MCF 10A (cell line): Measurements from ENCODE around the gene PLIN3. TPM values are rescaled to one million over a fixed set of nuclear protein-coding genes. Genes with fewer than 3 reads are reported as not detected.
"Not testable (repeated sequence)": the region's sequence is repeated elsewhere in the genome, so short reads cannot be mapped to it uniquely, and the experiment has no call there.

ENCODE experiments used
- BruUV-seq: library from RNA; stranded (reverse); fragments of 400-500 nt; replicated peaks from 2 replicates; lab custom pipeline; 2021; lab: Mats Ljungman, UMichigan
- CTCF ChIA-PET: fragments of 300-600 bp; sonication (Branson Sonifier 250); formaldehyde crosslinking; extraction: SDS; loops from one replicate; lab custom pipeline; 2021; ENCODE audit warnings: antibody characterized with exemption, inconsistent platforms; lab: Yijun Ruan, JAX
- POLR2A ChIA-PET: fragments of 300-600, 350-650 bp; sonication (Branson Sonifier 250); formaldehyde crosslinking; extraction: SDS; loops from one replicate; lab custom pipeline; 2020; ENCODE audit warnings: antibody characterized with exemption, inconsistent platforms; lab: Yijun Ruan, JAX
- DNase-seq: peaks from one replicate; pipeline ENCODE4 v3.0.0-alpha.2; 2018; ENCODE audit not compliant: unreplicated experiment
- H3K27ac Mint-ChIP-seq: one replicate; pipeline ENCODE4 v1.8.0; 2022; ENCODE audit warnings: mild to moderate bottlenecking, low read depth, mixed read lengths; ENCODE audit not compliant: unreplicated experiment
- H3K27me3 Mint-ChIP-seq: one replicate; pipeline ENCODE4 v1.8.0; 2022; ENCODE audit warnings: mixed read lengths; ENCODE audit not compliant: insufficient read depth, unreplicated experiment
- H3K36me3 Mint-ChIP-seq: one replicate; pipeline ENCODE4 v1.8.0; 2022; ENCODE audit warnings: mild to moderate bottlenecking, moderate library complexity, mixed read lengths; ENCODE audit not compliant: insufficient read depth, unreplicated experiment
- H3K4me1 Mint-ChIP-seq: one replicate; pipeline ENCODE4 v1.8.0; 2022; ENCODE audit warnings: mixed read lengths; ENCODE audit not compliant: insufficient read depth, unreplicated experiment
- H3K4me3 Mint-ChIP-seq: one replicate; pipeline ENCODE4 v1.8.0; 2022; ENCODE audit warnings: mild to moderate bottlenecking, moderate library complexity, mixed read lengths; ENCODE audit not compliant: unreplicated experiment
- H3K9me3 Mint-ChIP-seq: one replicate; pipeline ENCODE4 v1.8.0; 2022; ENCODE audit warnings: mixed read lengths; ENCODE audit not compliant: unreplicated experiment
- intact Hi-C: fragments of 100-400 bp; cut with micrococcal nuclease; formaldehyde crosslinking; loops from 2 replicates; pipeline ENCODE4 v1.14.1; 2022
- total RNA-seq: library from RNA; stranded (reverse); gene quantifications from 2 replicates; pipeline ENCODE4 v1.2.3, GENCODE V29; 2022
- TF ChIP-seq, protein P1 (sequence below): fragments of 200-600 bp; IDR thresholded peaks from one replicate; pipeline ENCODE4 v1.8.0; 2022; ENCODE audit warnings: antibody characterized with exemption, mild to moderate bottlenecking; ENCODE audit not compliant: unreplicated experiment

Gene PLIN3
- total RNA-seq, 1 experiment from 2014 or later: 64.3 TPM

DNA sequence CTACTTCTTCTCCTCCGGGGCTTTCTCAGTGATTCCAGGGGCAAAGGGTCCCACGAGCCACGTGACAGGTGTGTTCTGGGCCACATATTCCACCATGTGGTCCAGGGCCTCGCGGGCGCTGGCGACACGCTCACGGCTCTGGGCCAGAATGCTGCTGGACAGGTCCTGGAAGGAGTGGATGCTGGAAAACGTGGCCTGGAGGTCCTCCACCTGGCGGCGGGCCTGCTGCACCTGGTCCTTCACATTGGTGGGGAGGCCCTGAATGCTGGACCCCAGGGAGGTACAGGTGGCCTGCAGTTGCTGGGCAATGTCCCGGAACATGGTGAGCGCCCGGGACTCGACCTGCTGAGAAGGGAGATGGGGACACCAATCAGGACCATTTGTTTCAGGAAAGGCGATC, 28.3 kb downstream of the PLIN3 start:
- H3K9me3 Mint-ChIP-seq: no peaks in the 10 kb centered on the region
- DNase-seq: no peak
- intact Hi-C loops: no loop called here
- no peak overlapping the region for H3K27ac Mint-ChIP-seq
- peaks cover 71% of the 10 kb centered on the region for H3K36me3 Mint-ChIP-seq
- TF ChIP-seq, protein P1, sequence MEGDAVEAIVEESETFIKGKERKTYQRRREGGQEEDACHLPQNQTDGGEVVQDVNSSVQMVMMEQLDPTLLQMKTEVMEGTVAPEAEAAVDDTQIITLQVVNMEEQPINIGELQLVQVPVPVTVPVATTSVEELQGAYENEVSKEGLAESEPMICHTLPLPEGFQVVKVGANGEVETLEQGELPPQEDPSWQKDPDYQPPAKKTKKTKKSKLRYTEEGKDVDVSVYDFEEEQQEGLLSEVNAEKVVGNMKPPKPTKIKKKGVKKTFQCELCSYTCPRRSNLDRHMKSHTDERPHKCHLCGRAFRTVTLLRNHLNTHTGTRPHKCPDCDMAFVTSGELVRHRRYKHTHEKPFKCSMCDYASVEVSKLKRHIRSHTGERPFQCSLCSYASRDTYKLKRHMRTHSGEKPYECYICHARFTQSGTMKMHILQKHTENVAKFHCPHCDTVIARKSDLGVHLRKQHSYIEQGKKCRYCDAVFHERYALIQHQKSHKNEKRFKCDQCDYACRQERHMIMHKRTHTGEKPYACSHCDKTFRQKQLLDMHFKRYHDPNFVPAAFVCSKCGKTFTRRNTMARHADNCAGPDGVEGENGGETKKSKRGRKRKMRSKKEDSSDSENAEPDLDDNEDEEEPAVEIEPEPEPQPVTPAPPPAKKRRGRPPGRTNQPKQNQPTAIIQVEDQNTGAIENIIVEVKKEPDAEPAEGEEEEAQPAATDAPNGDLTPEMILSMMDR: no peak
- ChIA-PET POLR2A (no interaction called here), CTCF (interaction anchor here (1.0 to 1.2 kb wide), 2 partner anchors 15 to 28 kb away, joined by 3 to 5 read pairs; no protein-coding TSS in a partner anchor)
- BruUV-seq: no TSS peak
- H3K27me3 Mint-ChIP-seq: no peaks in the 10 kb centered on the region
- no peak overlapping the region for H3K4me3 Mint-ChIP-seq
- no peaks in the 10 kb centered on the region for H3K4me1 Mint-ChIP-seq

DNA sequence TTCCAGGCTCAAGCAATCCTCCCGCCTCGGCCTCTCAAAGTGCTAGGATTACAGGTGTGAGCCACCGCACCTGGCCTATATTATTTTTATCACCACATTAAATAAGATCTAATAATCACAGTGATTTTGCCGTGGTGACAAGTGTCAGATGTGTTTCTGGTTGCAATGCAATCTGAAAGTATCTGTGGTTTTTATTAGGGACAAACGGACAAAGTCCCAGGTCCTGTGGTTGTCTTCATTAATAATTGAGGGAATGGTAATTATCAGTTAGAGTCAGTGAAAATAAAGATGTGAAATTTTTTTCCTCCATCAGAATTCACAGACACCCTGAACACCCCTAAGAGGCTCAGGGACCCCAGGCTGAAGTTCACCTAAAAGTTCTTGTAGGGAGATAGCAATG, 34.7 kb downstream of the PLIN3 start:
- CTCF ChIA-PET: interaction anchor here (0.6 to 0.7 kb wide), 2 partner anchors 20 to 22 kb away, joined by 3 to 5 read pairs; no protein-coding TSS in a partner anchor
- TF ChIP-seq, protein P1: no peak

DNA sequence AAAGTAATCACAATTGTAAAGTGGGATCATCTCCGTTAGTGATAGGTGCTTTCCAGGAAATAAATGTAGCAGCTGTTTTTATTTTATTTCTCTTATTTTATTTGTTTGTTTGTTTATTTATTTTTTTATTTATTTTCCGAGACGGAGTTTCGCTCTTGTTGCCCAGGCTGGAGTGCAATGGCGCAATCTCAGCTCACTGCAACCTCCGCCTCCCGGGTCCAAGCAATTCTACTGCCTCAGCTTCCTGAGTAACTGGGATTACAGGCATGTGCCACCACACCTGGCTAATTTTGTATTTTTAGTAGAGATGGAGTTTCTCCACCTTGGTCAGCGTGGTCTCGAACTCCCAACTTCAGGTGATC, 35.5 kb downstream of the PLIN3 start:
- peak overlapping the region; percentile 94 for H3K27ac Mint-ChIP-seq
- H3K4me1 Mint-ChIP-seq, H3K27me3 Mint-ChIP-seq, intact Hi-C loops, H3K36me3 Mint-ChIP-seq, H3K9me3 Mint-ChIP-seq: not testable (repeated sequence)
- CTCF ChIA-PET: interaction anchor here (0.6 to 0.7 kb wide), 4 partner anchors 12 to 29 kb away, joined by 3 to 5 read pairs (median 4); no protein-coding TSS in a partner anchor
- BruUV-seq: TSS peak; percentile 96
- H3K4me3 Mint-ChIP-seq: peak overlapping the region; percentile 81
- peak; percentile 23 for DNase-seq
- POLR2A ChIA-PET: interaction anchor here (0.7 to 3.3 kb wide), 11 partner anchors 10 to 791 kb away, joined by 3 to 23 read pairs (median 4); partner anchors contain the start of genes HDGFL2, PLIN3 and SAFB2

More for the DNA sequence above, 34.7 kb downstream of the PLIN3 start:
- peaks cover 13% of the 10 kb centered on the region for H3K36me3 Mint-ChIP-seq
- no peak overlapping the region for H3K27ac Mint-ChIP-seq
- no TSS peak for BruUV-seq
- H3K4me1 Mint-ChIP-seq: peaks cover 9% of the 10 kb centered on the region
- intact Hi-C loops: no loop called here
- POLR2A ChIA-PET: interaction anchor here (1.0 to 3.3 kb wide), 3 partner anchors 13 to 108 kb away, joined by 4 to 22 read pairs (median 5); partner anchors contain the start of gene PLIN3
- H3K9me3 Mint-ChIP-seq: no peaks in the 10 kb centered on the region
- H3K4me3 Mint-ChIP-seq: no peak overlapping the region
- DNase-seq: no peak
- H3K27me3 Mint-ChIP-seq: no peaks in the 10 kb centered on the region

DNA sequence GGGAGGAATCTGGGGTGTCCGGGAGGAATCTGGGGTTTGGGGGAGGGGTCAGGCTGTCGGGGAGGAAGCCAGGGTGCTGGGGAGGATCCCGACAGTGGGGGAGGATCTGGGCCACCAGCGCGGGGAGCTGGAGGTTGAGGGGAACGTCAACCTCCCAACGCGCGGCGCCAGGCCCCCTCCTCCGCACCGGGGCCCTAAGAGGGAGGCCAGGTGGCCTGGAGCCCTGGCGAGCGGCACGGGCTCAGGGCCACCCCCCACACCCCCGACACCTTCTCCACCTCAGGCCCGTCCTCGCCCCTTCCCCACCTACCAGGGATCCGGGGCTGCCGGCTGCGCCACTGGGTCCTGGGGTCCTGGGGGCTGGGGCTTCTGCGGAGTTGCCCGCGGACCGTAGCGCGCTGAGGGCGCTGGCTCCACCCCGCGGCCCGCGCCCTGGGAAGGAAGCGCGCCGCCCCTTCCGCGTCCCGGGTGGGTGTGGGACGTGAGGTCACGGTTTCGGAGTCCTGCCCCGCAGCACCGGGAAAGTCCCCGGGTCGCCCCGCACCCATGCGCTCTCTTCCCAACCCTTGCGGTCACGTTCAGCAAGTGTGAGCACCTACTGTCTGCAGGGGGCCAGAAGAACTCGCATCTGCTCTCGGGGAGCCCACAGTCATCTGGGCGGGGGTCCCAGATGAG, 36.0 kb downstream of the PLIN3 start, which contains the start of gene TICAM1:
TICAM1 (minus strand) TSS at position 409 of the 675 bp plus-strand sequence. CDS start 13,335 bp downstream, outside the sequence.
- peak within 1 kb of the TSS; percentile 81 for H3K4me3 Mint-ChIP-seq
- no peaks in the 10 kb centered on the region for H3K9me3 Mint-ChIP-seq
- CTCF ChIA-PET: interaction anchor here (0.5 to 2.3 kb wide), 8 partner anchors 12 to 199 kb away, joined by 3 to 13 read pairs (median 3); no protein-coding TSS in a partner anchor
- TF ChIP-seq, protein P1: no peak
- POLR2A ChIA-PET: interaction anchor here (0.6 to 3.3 kb wide), 18 partner anchors 9 to 359 kb away, joined by 3 to 23 read pairs (median 3); partner anchors contain the start of genes HDGFL2, KDM4B and PLIN3
- peaks cover 6% of the 10 kb centered on the region for H3K36me3 Mint-ChIP-seq
- intact Hi-C loops: no loop called here
- H3K27ac Mint-ChIP-seq: peak within 1 kb of the TSS; percentile 94
- peak; percentile 71 for DNase-seq
- no peaks in the 10 kb centered on the region for H3K27me3 Mint-ChIP-seq
- H3K4me1 Mint-ChIP-seq: peaks cover 9% of the 10 kb centered on the region
- BruUV-seq: no TSS peak
